Dedifferentiated amniotic fluid mesenchymal stem cell (primary cell): ENCODE results near the gene PYHIN1.
"Not testable (repeated sequence)": the region's sequence is repeated elsewhere in the genome, so short reads cannot be mapped to it uniquely, and the experiment has no call there.

ENCODE experiments used
- DNase-seq: peaks from one replicate; pipeline ENCODE4 v3.0.0-alpha.2; 2016; ENCODE audit errors: extremely low spot score

Gene PYHIN1

GRCh38 chr1:158983235-158983634 is 51.9 kb downstream of the PYHIN1 start:
- no peak for DNase-seq

- DNase-seq, result no peak
These were observed 53.0 kb downstream of the PYHIN1 start for GRCh38 chr1:158984386-158984785.

GRCh38 chr1:158989424-158989823 is 58.1 kb downstream of the PYHIN1 start:
- DNase-seq, result no peak

GRCh38 chr1:158992787-158993312 is 61.5 kb downstream of the PYHIN1 start:
- no peak for DNase-seq

GRCh38 chr1:158996998-158997397 is 65.6 kb downstream of the PYHIN1 start:
- no peak for DNase-seq

- DNase-seq, result no peak
These were observed 66.9 kb downstream of the PYHIN1 start for GRCh38 chr1:158998037-158998780.

- DNase-seq, result peak; percentile 67
These were observed 67.4 kb downstream of the PYHIN1 start for GRCh38 chr1:158998781-158999161.

GRCh38 chr1:158999316-159000069 is 68.1 kb downstream of the PYHIN1 start:
- peak; percentile 72 for DNase-seq

- peak; percentile 21 for DNase-seq
These were observed 68.7 kb downstream of the PYHIN1 start for GRCh38 chr1:159000070-159000409.

GRCh38 chr1:159000625-159001024 is 69.3 kb downstream of the PYHIN1 start:
- peak; percentile 91 for DNase-seq

GRCh38 chr1:159005161-159005560 is 73.8 kb downstream of the PYHIN1 start:
- no peak for DNase-seq

- no peak for DNase-seq
These were observed 74.3 kb downstream of the PYHIN1 start for GRCh38 chr1:159005676-159006075.

- not testable (repeated sequence) for DNase-seq
These were observed 75.0 kb downstream of the PYHIN1 start for GRCh38 chr1:159006210-159006807.

- no peak for DNase-seq
These were observed 76.4 kb downstream of the PYHIN1 start for GRCh38 chr1:159007726-159008125.

- DNase-seq, result no peak
These were observed 77.4 kb downstream of the PYHIN1 start for GRCh38 chr1:159008744-159009188.

GRCh38 chr1:159009287-159009686 is 77.9 kb downstream of the PYHIN1 start:
- no peak for DNase-seq

GRCh38 chr1:159009704-159010361 is 78.5 kb downstream of the PYHIN1 start, which contains the start of gene IFI16:
IFI16 (plus strand) TSS chr1:159009907; CDS start chr1:159014681, 4,774 bp downstream.
- DNase-seq, result peak; percentile 92

- no peak for DNase-seq
These were observed 79.0 kb downstream of the PYHIN1 start for GRCh38 chr1:159010391-159010790.

GRCh38 chr1:159011001-159011400 is 79.6 kb downstream of the PYHIN1 start:
- DNase-seq, result not testable (repeated sequence)

GRCh38 chr1:159011751-159012150 is 80.4 kb downstream of the PYHIN1 start:
- DNase-seq, result no peak

- no peak for DNase-seq
These were observed 81.1 kb downstream of the PYHIN1 start for GRCh38 chr1:159012495-159012894.
